IMR-90 (cell line): ENCODE results near the gene SNX25. TPM values are rescaled to one million over a fixed set of nuclear protein-coding genes. Genes with fewer than 3 reads are reported as not detected.

ENCODE experiments used
- ATAC-seq: fragments of 200-7000 bp; cut with Tn5 transposase; 2 replicates; pipeline ENCODE4 v1.9.1; 2020; ENCODE audit warnings: low read depth, mild to moderate bottlenecking, moderate library complexity
- BruUV-seq: library from RNA; stranded (reverse); fragments of 400-500 nt; replicated peaks from 2 replicates; lab custom pipeline; 2021; lab: Mats Ljungman, UMichigan
- CTCF ChIA-PET: fragments of 300-600 bp; formaldehyde crosslinking; extraction: SDS; loops from one replicate; lab custom pipeline; 2021; ENCODE audit warnings: antibody characterized with exemption; lab: Yijun Ruan, JAX
- POLR2A ChIA-PET: fragments of 300-600 bp; sonication (Branson Sonifier 250); formaldehyde crosslinking; loops from one replicate; lab custom pipeline; 2022; ENCODE audit warnings: antibody characterized with exemption; ENCODE audit not compliant: unreplicated experiment; lab: Charles Lee
- DNase-seq: peaks from one replicate; pipeline ENCODE4 v3.0.0; 2013
- H2AFZ ChIP-seq: replicated peaks from 2 replicates; pipeline ENCODE3; 2013; ENCODE audit warnings: low read length, mild to moderate bottlenecking; ENCODE audit not compliant: poor library complexity
- H2AK5ac ChIP-seq: 2 replicates; pipeline ENCODE4 v1.6.1; 2013; ENCODE audit warnings: low read depth, low read length, inconsistent platforms
- H2AK9ac ChIP-seq: replicated peaks from 2 replicates; pipeline ENCODE3; 2013; ENCODE audit warnings: mild to moderate bottlenecking, low read depth, low read length, moderate library complexity; ENCODE audit not compliant: poor library complexity
- H2BK120ac ChIP-seq: 2 replicates; pipeline ENCODE4 v1.6.1; 2013; ENCODE audit warnings: low read depth, low read length, inconsistent platforms
- H2BK15ac ChIP-seq: 3 replicates; pipeline ENCODE4 v1.6.1; 2013; ENCODE audit warnings: low read depth, low read length, inconsistent platforms
- H2BK20ac ChIP-seq: 2 replicates; pipeline ENCODE4 v1.6.1; 2013; ENCODE audit warnings: low read depth, mild to moderate bottlenecking, inconsistent platforms, low read length, moderate library complexity
- H2BK5ac ChIP-seq: 2 replicates; pipeline ENCODE4 v1.6.1; 2013; ENCODE audit warnings: mild to moderate bottlenecking, low read depth, low read length, inconsistent platforms; ENCODE audit not compliant: poor library complexity, severe bottlenecking
- H3K14ac ChIP-seq: replicated peaks from 2 replicates; pipeline ENCODE4 v1.6.1; 2013; ENCODE audit warnings: low read depth, low read length, inconsistent platforms
- H3K18ac ChIP-seq: 2 replicates; pipeline ENCODE4 v1.6.1; 2013; ENCODE audit warnings: low read depth, low read length, control low read depth
- H3K23ac ChIP-seq: 2 replicates; pipeline ENCODE4 v1.6.1; 2013; ENCODE audit warnings: low read depth, low read length, inconsistent platforms
- H3K27ac ChIP-seq: 2 replicates; pipeline ENCODE4 v1.5.1; 2013; ENCODE audit warnings: mild to moderate bottlenecking, control low read depth, low read length; ENCODE audit not compliant: insufficient read depth
- H3K27me3 ChIP-seq: 2 replicates; pipeline ENCODE4 v1.6.1; 2013; ENCODE audit warnings: low read length; ENCODE audit not compliant: control insufficient read depth, insufficient read depth
- H3K36me3 ChIP-seq: 2 replicates; pipeline ENCODE4 v1.6.1; 2013; ENCODE audit warnings: low read length, mixed read lengths; ENCODE audit not compliant: control insufficient read depth, insufficient read depth
- H3K4ac ChIP-seq: 2 replicates; pipeline ENCODE4 v1.6.1; 2013; ENCODE audit warnings: low read depth, low read length, inconsistent platforms
- H3K4me1 ChIP-seq: 2 replicates; pipeline ENCODE4 v1.6.1; 2013; ENCODE audit warnings: low read length, mixed read lengths; ENCODE audit not compliant: control insufficient read depth, insufficient read depth
- H3K4me2 ChIP-seq: 2 replicates; pipeline ENCODE4 v1.6.1; 2013; ENCODE audit warnings: low read depth, mild to moderate bottlenecking, control low read depth, low read length, moderate library complexity
- H3K4me3 ChIP-seq: 2 replicates; pipeline ENCODE4 v1.5.1; 2013; ENCODE audit warnings: low read depth, mild to moderate bottlenecking, control low read depth, low read length, moderate library complexity; ENCODE audit not compliant: insufficient read depth
- H3K56ac ChIP-seq: 2 replicates; pipeline ENCODE4 v1.6.1; 2013; ENCODE audit warnings: low read length, inconsistent platforms; ENCODE audit not compliant: insufficient read depth; ENCODE audit errors: extremely low read depth
- H3K79me1 ChIP-seq, 2 experiments: 2 replicates each; pipeline ENCODE4 v1.6.1; 2013; ENCODE audit warnings: low read length in 2 of 2, inconsistent platforms in 1 of 2, low read depth in 1 of 2
- H3K9ac ChIP-seq: 2 replicates; pipeline ENCODE4 v1.6.1; 2013; ENCODE audit warnings: low read depth, low read length, control low read depth
- H3K9me1 ChIP-seq: 2 replicates; pipeline ENCODE4 v1.6.1; 2013; ENCODE audit warnings: low read length, inconsistent platforms; ENCODE audit not compliant: insufficient read depth
- H3K9me3 ChIP-seq: 2 replicates; pipeline ENCODE4 v1.6.1; 2013; ENCODE audit warnings: low read length; ENCODE audit not compliant: control insufficient read depth, insufficient read depth
- H4K20me1 ChIP-seq: 2 replicates; pipeline ENCODE4 v1.6.1; 2013; ENCODE audit warnings: low read length, inconsistent platforms; ENCODE audit not compliant: insufficient read depth
- H4K5ac ChIP-seq: 2 replicates; pipeline ENCODE4 v1.6.1; 2013; ENCODE audit warnings: mild to moderate bottlenecking, low read depth, low read length, control low read depth
- H4K8ac ChIP-seq, 2 experiments: 2 replicates each; pipeline ENCODE4 v1.6.1; 2013; ENCODE audit warnings: low read depth in 2 of 2, low read length in 2 of 2, control low read depth in 1 of 2, inconsistent platforms in 1 of 2
- H4K91ac ChIP-seq: 2 replicates; pipeline ENCODE4 v1.6.1; 2013; ENCODE audit warnings: low read depth, low read length, inconsistent platforms; ENCODE audit not compliant: insufficient read depth
- CHD1 ChIP-seq: IDR thresholded peaks from 2 replicates; pipeline ENCODE4 v1.6.1; 2012; ENCODE audit warnings: low read depth, low read length, improper control_type of control experiment
- FOS ChIP-seq: fragments of 150-350 bp; IDR thresholded peaks from 2 replicates; pipeline ENCODE4 v1.6.1; 2016; ENCODE audit warnings: low read depth, low read length
- MAFK ChIP-seq: IDR thresholded peaks from 2 replicates; pipeline ENCODE4 v1.6.1; 2012; ENCODE audit warnings: low read depth, low read length, improper control_type of control experiment
- MAZ ChIP-seq: IDR thresholded peaks from 2 replicates; pipeline ENCODE4 v1.6.1; 2012; ENCODE audit warnings: low read depth, mild to moderate bottlenecking, low read length, improper control_type of control experiment, moderate library complexity, borderline replicate concordance
- SMC3 ChIP-seq: fragments of 150-350 bp; IDR thresholded peaks from 2 replicates; pipeline ENCODE4 v1.6.1; 2016; ENCODE audit warnings: low read depth, mild to moderate bottlenecking, antibody characterized with exemption, low read length, moderate library complexity
- WGBS, 2 experiments: methylation state at CpG; one replicate each; pipeline versions ENCODE4 v1.1.5 to v1.1.7; 2013; ENCODE audit warnings: missing lambda C conversion rate in 2 of 2; ENCODE audit not compliant: insufficient read length in 1 of 2; ENCODE audit errors: extremely low coverage in 2 of 2; 5-methylcytosine and 5-hydroxymethylcytosine counted together
- dilution Hi-C: fragments of 300-500 bp; cut with HindIII; formaldehyde crosslinking; loops from one replicate; pipeline ENCODE4 v1.14.3; 2018; ENCODE audit warnings: low sequenced_read_pairs; ENCODE audit not compliant: unreplicated experiment
- in situ Hi-C: fragments of 300-500 bp; cut with MboI; formaldehyde crosslinking; loops from 3 replicates; pipeline ENCODE4 v1.14.3; 2019; ENCODE audit warnings: low sequenced_read_pairs, inconsistent platforms, mixed read lengths
- intact Hi-C: fragments of 100-400 bp; cut with micrococcal nuclease; formaldehyde crosslinking; loops from 2 replicates; pipeline ENCODE4 v1.10.0; 2022
- polyA plus RNA-seq, 3 experiments: library from polyadenylated mRNA; depleted of rRNA; stranded (reverse); fragments of >200 nt; gene quantifications; 2 replicates each; pipeline ENCODE4 v1.2.3, GENCODE V29; 2012; ENCODE audit warnings: low replicate concordance in 1 of 3
- total RNA-seq: library from RNA; depleted of rRNA; stranded (reverse); fragments of >200 nt; gene quantifications from 2 replicates; pipeline ENCODE4 v1.2.3, GENCODE V29; 2012
- TF ChIP-seq, protein P1 (sequence below): fragments of 150-350 bp; IDR thresholded peaks from 2 replicates; pipeline ENCODE4 v1.6.1; 2016; ENCODE audit warnings: low read depth, mild to moderate bottlenecking, low read length, moderate library complexity, borderline replicate concordance

SNX25 gene
- total and polyA plus RNA-seq, 2 of the 4 experiments (the other 2 are of a cell fraction): 11.4 to 28.3 TPM

DNA sequence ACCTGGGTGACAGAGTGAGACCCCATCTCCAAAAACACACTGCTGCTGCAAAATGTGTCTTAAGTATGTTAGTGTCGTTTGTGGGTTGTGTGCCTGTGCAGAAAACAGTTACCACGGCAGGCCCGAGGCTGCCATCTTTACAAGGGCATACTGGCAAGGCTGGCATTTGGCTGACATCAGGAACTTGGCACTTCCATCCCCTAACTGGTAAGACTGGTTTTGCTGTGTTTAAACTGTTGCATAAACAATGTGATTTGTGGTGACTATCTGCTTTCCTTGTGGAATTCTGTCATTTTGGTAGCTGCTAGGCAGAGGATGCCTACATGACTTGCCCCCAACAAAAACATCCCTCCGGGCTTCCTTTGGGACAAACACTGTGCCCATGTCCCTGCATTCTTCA, 174.1 kb downstream of the SNX25 start:
- Histone ChIP-seq H3K56ac (no peak overlapping the region), H2BK15ac (no peak overlapping the region), H3K14ac (no peak overlapping the region), H3K4me1 (no peaks in the 10 kb centered on the region), H2BK120ac (no peak overlapping the region), H4K91ac (no peak overlapping the region), H3K18ac (no peak overlapping the region), H2AK9ac (no peak overlapping the region), H4K20me1 (no peaks in the 10 kb centered on the region), H3K4ac (no peak overlapping the region), H2AFZ (no peak overlapping the region), H3K79me1 (no peaks in the 10 kb centered on the region), H3K4me3 (no peak overlapping the region), H2AK5ac (no peak overlapping the region), H3K27me3 (no peaks in the 10 kb centered on the region), H3K36me3 (peaks cover 2% of the 10 kb centered on the region; the same call in 1 of the 2 replicates), H3K9ac (no peak overlapping the region), H4K5ac (no peak overlapping the region), H3K23ac (no peak overlapping the region), H3K9me1 (no peaks in the 10 kb centered on the region), H3K4me2 (no peak overlapping the region), H2BK20ac (no peak overlapping the region), H2BK5ac (no peak overlapping the region), H4K8ac (no peak overlapping the region), H3K27ac (no peak overlapping the region), H3K9me3 (peaks cover 5% of the 10 kb centered on the region)
- POLR2A ChIA-PET: no interaction called here
- ATAC-seq (no peak), DNase-seq (no peak)
- no CpG with 5 or more reads among the region's 4 CpGs for WGBS, 2 experiments
- dilution Hi-C loops (no loop called here), intact Hi-C loops (no loop called here), in situ Hi-C loops (no loop called here)
- TF ChIP-seq MAFK (no peak), CHD1 (no peak), MAZ (no peak), SMC3 (no peak), FOS (no peak)
- TF ChIP-seq, protein P1, sequence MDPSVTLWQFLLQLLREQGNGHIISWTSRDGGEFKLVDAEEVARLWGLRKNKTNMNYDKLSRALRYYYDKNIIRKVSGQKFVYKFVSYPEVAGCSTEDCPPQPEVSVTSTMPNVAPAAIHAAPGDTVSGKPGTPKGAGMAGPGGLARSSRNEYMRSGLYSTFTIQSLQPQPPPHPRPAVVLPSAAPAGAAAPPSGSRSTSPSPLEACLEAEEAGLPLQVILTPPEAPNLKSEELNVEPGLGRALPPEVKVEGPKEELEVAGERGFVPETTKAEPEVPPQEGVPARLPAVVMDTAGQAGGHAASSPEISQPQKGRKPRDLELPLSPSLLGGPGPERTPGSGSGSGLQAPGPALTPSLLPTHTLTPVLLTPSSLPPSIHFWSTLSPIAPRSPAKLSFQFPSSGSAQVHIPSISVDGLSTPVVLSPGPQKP: no peak
- no TSS peak for BruUV-seq
- CTCF ChIA-PET: interaction anchor here (0.6 kb wide), 1 partner anchor 88 kb away, joined by 3 read pairs; the partner anchor contains the start of gene CCDC110
